Endodermal cell (in vitro differentiated cells): ENCODE measurements around the gene TMEM208. TPM values are rescaled to one million over a fixed set of nuclear protein-coding genes. Genes with fewer than 3 reads are reported as not detected.

Source experiments
- DNase-seq: peaks from one replicate; pipeline ENCODE4 v3.0.0-alpha.2; 2017
- H3K27ac ChIP-seq: 2 replicates; pipeline ENCODE4 v1.5.1; 2013; ENCODE audit warnings: mild to moderate bottlenecking, low read depth, low read length, moderate library complexity
- H3K27me3 ChIP-seq: 2 replicates; pipeline ENCODE4 v1.6.1; 2013; ENCODE audit warnings: mild to moderate bottlenecking, low read length, moderate library complexity; ENCODE audit not compliant: insufficient read depth, control insufficient read depth, poor library complexity, severe bottlenecking
- H3K36me3 ChIP-seq: 2 replicates; pipeline ENCODE4 v1.7.0; 2013; ENCODE audit warnings: mild to moderate bottlenecking, low read length, moderate library complexity; ENCODE audit not compliant: control insufficient read depth, insufficient read depth
- H3K4me1 ChIP-seq: one replicate; pipeline ENCODE4 v1.7.0; 2013; ENCODE audit warnings: low read length; ENCODE audit not compliant: control insufficient read depth, insufficient read depth
- H3K4me3 ChIP-seq: 2 replicates; pipeline ENCODE4 v1.5.1; 2013; ENCODE audit warnings: mild to moderate bottlenecking, low read length, moderate library complexity
- H3K9ac ChIP-seq: 2 replicates; pipeline ENCODE4 v1.6.1; 2013; ENCODE audit warnings: mild to moderate bottlenecking, low read length, moderate library complexity; ENCODE audit not compliant: poor library complexity, severe bottlenecking; ENCODE audit errors: extremely low read depth
- H3K9me3 ChIP-seq: 2 replicates; pipeline ENCODE4 v1.6.1; 2013; ENCODE audit warnings: mild to moderate bottlenecking, low read length, moderate library complexity; ENCODE audit not compliant: control insufficient read depth
- H3K27ac Mint-ChIP-seq: 2 replicates; pipeline ENCODE4 v1.8.0; 2020; ENCODE audit warnings: mixed read lengths
- H3K27me3 Mint-ChIP-seq: 2 replicates; pipeline ENCODE4 v1.8.0; 2021; ENCODE audit warnings: mild to moderate bottlenecking, mixed read lengths; ENCODE audit not compliant: insufficient read depth
- H3K36me3 Mint-ChIP-seq: 2 replicates; pipeline ENCODE4 v1.8.0; 2020; ENCODE audit warnings: low read depth, mixed read lengths
- H3K4me1 Mint-ChIP-seq: 2 replicates; pipeline ENCODE4 v1.8.0; 2020; ENCODE audit warnings: mixed read lengths
- H3K4me3 Mint-ChIP-seq: 2 replicates; pipeline ENCODE4 v1.8.0; 2020; ENCODE audit warnings: mild to moderate bottlenecking, moderate library complexity, mixed read lengths
- H3K9me3 Mint-ChIP-seq: 2 replicates; pipeline ENCODE4 v1.8.0; 2020; ENCODE audit warnings: mild to moderate bottlenecking, mixed read lengths
- CTCF ChIP-seq: fragments of 200-600 bp; sonication (generic); conservative IDR thresholded peaks from 2 replicates; pipeline ENCODE4 v1.5.0; 2021; ENCODE audit warnings: antibody characterized with exemption, mild to moderate bottlenecking
- WGBS, 2 experiments: methylation state at CpG; one replicate each; pipeline versions ENCODE4 v1.1.5 to v1.1.7; 2013; ENCODE audit warnings: missing lambda C conversion rate in 2 of 2, mixed read lengths in 1 of 2; ENCODE audit not compliant: insufficient coverage in 1 of 2, insufficient read length in 1 of 2; 5-methylcytosine and 5-hydroxymethylcytosine counted together
- total RNA-seq, 2 donors: library from RNA; stranded (reverse); fragmentation: NEBNext Ultra II Directional in 1 of 2; extraction: Animal tissue kit (Norgen Biotek cat#: 25700) in 1 of 2; gene quantifications; 2 replicates in 1 of 2; 3 replicates in 1 of 2; pipeline ENCODE4 v1.2.1, GENCODE V29; 2021

Gene TMEM208
- total RNA-seq, 2 donors from 2014 or later, result 43.1 to 46.4 TPM

GRCh38 chr16:67244387-67245185 lies 17.7 kb downstream of the TMEM208 start:
- no peaks in the 10 kb centered on the region for H3K9me3 Mint-ChIP-seq
- no peak for DNase-seq
- peaks cover 50% of the 10 kb centered on the region for H3K36me3 ChIP-seq
- peak overlapping the region; percentile 96 for H3K27ac Mint-ChIP-seq
- peak overlapping the region; percentile 86 for H3K4me3 Mint-ChIP-seq
- peaks cover 3% of the 10 kb centered on the region for H3K36me3 Mint-ChIP-seq
- no peaks in the 10 kb centered on the region for H3K9me3 ChIP-seq
- H3K27ac ChIP-seq, result no peak overlapping the region
- no peak for TF ChIP-seq CTCF
- H3K4me1 Mint-ChIP-seq, result peaks cover 26% of the 10 kb centered on the region
- 83 to 88% methylated on average over 3 to 5 of the region's 5 CpGs for WGBS, 2 experiments
- no peak overlapping the region for H3K9ac ChIP-seq
- peaks cover 25% of the 10 kb centered on the region for H3K4me1 ChIP-seq
- peak overlapping the region; percentile 89 for H3K4me3 ChIP-seq
- H3K27me3 ChIP-seq, result no peaks in the 10 kb centered on the region
- peaks cover 15% of the 10 kb centered on the region for H3K27me3 Mint-ChIP-seq

GRCh38 chr16:67245186-67245585 lies 18.3 kb downstream of the TMEM208 start:
- no peaks in the 10 kb centered on the region for H3K27me3 ChIP-seq
- WGBS, 2 experiments, result 83% methylated on average over 1 to 4 of the region's 4 CpGs
- H3K36me3 ChIP-seq, result peaks cover 45% of the 10 kb centered on the region
- Mint-ChIP-seq H3K9me3 (no peaks in the 10 kb centered on the region), H3K36me3 (no peaks in the 10 kb centered on the region), H3K27me3 (peaks cover 21% of the 10 kb centered on the region), H3K27ac (peak overlapping the region; percentile 96), H3K4me3 (peak overlapping the region; percentile 86), H3K4me1 (peaks cover 32% of the 10 kb centered on the region)
- no peak for TF ChIP-seq CTCF
- peak overlapping the region; percentile 89 for H3K4me3 ChIP-seq
- no peak overlapping the region for H3K9ac ChIP-seq
- no peaks in the 10 kb centered on the region for H3K9me3 ChIP-seq
- H3K27ac ChIP-seq, result no peak overlapping the region
- DNase-seq, result no peak
- H3K4me1 ChIP-seq, result peaks cover 28% of the 10 kb centered on the region

- 26 to 35% methylated on average over 2 to 8 of the region's 8 CpGs for WGBS, 2 experiments
- Histone ChIP-seq H3K27me3 (no peaks in the 10 kb centered on the region), H3K9me3 (no peaks in the 10 kb centered on the region), H3K4me1 (peaks cover 28% of the 10 kb centered on the region), H3K36me3 (peaks cover 40% of the 10 kb centered on the region), H3K4me3 (peak overlapping the region; percentile 89), H3K27ac (peak overlapping the region; percentile 82), H3K9ac (peak overlapping the region; percentile 80)
- Mint-ChIP-seq H3K9me3 (no peaks in the 10 kb centered on the region), H3K27me3 (peaks cover 26% of the 10 kb centered on the region), H3K4me3 (peak overlapping the region; percentile 86), H3K36me3 (no peaks in the 10 kb centered on the region), H3K27ac (peak overlapping the region; percentile 96), H3K4me1 (peaks cover 32% of the 10 kb centered on the region)
- no peak for TF ChIP-seq CTCF
- DNase-seq, result no peak
These were observed 18.7 kb downstream of the TMEM208 start for GRCh38 chr16:67245674-67246080.
